H1 (cell line): Measurements from ENCODE around the gene GMNC. TPM values are rescaled to one million over a fixed set of nuclear protein-coding genes. Genes with fewer than 3 reads are reported as not detected.

Experiments
- KDM4A ChIP-seq: IDR thresholded peaks from one replicate; pipeline ENCODE4 v1.7.1; 2012; ENCODE audit warnings: low read depth, mild to moderate bottlenecking, moderate library complexity, low read length, inconsistent platforms; ENCODE audit not compliant: severe bottlenecking
- RFX5 ChIP-seq: IDR thresholded peaks from 2 replicates; pipeline ENCODE4 v1.6.1; 2011; ENCODE audit warnings: low read depth, low read length, improper control_type of control experiment, borderline replicate concordance
- polyA plus RNA-seq, 7 experiments: library from polyadenylated mRNA; depleted of rRNA in 3 of 7; stranded (reverse) in 5 of 7; unstranded in 2 of 7; fragments of >200 nt in 5 of 7; fragments of 200-250 nt in 2 of 7; gene quantifications; 1 replicate in 5 of 7; 2 replicates in 1 of 7; 4 replicates in 1 of 7; pipeline versions ENCODE4 v1.2.1 to v1.2.3, GENCODE V29; 2011 to 2013; ENCODE audit warnings: missing spikeins in 2 of 7, mixed read lengths in 2 of 7
- total RNA-seq: library from RNA; stranded (reverse); fragmentation: NEBNext Ultra II Directional; extraction: Animal tissue kit (Norgen Biotek cat#: 25700); gene quantifications from 2 replicates; pipeline ENCODE4 v1.2.1, GENCODE V29; 2021

GMNC gene
- total and polyA plus RNA-seq, 2 of the 8 experiments (the other 6 are each of a cell fraction or from before 2014, with no cell fraction given), result 0.05 to 0.24 TPM

- 0 out of 2 replicates have a peak, but pooled peaks have one; percentile 46 for TF ChIP-seq RFX5
- TF ChIP-seq KDM4A, result peak; percentile 98
Observed at GRCh38 chr3:190862209-190863118, at the start of gene GMNC (continued).
